Measurements from ENCODE around the gene CCL16.

- no peak for TF ChIP-seq TAF1 (IDR thresholded peaks at IDR 0.05; ENCODE audit: borderline replicate concordance, insufficient read depth, low read length)
- no peak for TF ChIP-seq SIN3A (IDR thresholded peaks at IDR 0.05; ENCODE audit: borderline replicate concordance, insufficient read depth, low read length)
- no peak for TF ChIP-seq POLR2AphosphoS5 (IDR thresholded peaks at IDR 0.05; ENCODE audit: low read depth, low read length)
- no peak for TF ChIP-seq REST (IDR thresholded peaks at IDR 0.05; ENCODE audit: insufficient read depth in 1 of 2, low read depth in 2 of 2, low read length in 2 of 2)
- TF ChIP-seq FOXP2 (optimal IDR thresholded peaks at IDR 0.05; ENCODE audit: borderline replicate concordance, extremely low read depth, extremely low read length, insufficient read depth) = no peak
Observed at GRCh38 chr17:36004594-36005108, 23.4 kb upstream of the CCL16 start.
